DOHH2 (cell line): ENCODE data around the gene MOGAT2.
"Not testable (repeated sequence)": the region's sequence is repeated elsewhere in the genome, so short reads cannot be mapped to it uniquely, and the experiment has no call there.

ENCODE experiments used
- H3F3A ChIP-seq: fragments of 200-600 bp; sonication (generic), shearing (Covaris generic); 2 replicates; pipeline ENCODE4 v1.6.0; 2016; ENCODE audit warnings: antibody characterized with exemption, mild to moderate bottlenecking; ENCODE audit not compliant: control insufficient read depth, insufficient read depth
- H3K27ac ChIP-seq: fragments of 200-600 bp; sonication (generic); 2 replicates; pipeline ENCODE4 v1.5.1; 2014; ENCODE audit warnings: low read depth, mild to moderate bottlenecking, low read length, moderate library complexity
- H3K27me3 ChIP-seq: fragments of 200-600 bp; sonication (generic); 2 replicates; pipeline ENCODE4 v1.6.1; 2014; ENCODE audit warnings: mild to moderate bottlenecking, low read length, mixed read lengths; ENCODE audit not compliant: control insufficient read depth
- H3K36me3 ChIP-seq: fragments of 200-600 bp; sonication (generic); 2 replicates; pipeline ENCODE4 v1.6.1; 2014; ENCODE audit warnings: mild to moderate bottlenecking, low read length, moderate library complexity, mixed read lengths; ENCODE audit not compliant: control insufficient read depth
- H3K4me1 ChIP-seq: fragments of 200-600 bp; sonication (generic); 2 replicates; pipeline ENCODE4 v1.6.1; 2014; ENCODE audit warnings: mild to moderate bottlenecking, low read length, mixed read lengths; ENCODE audit not compliant: control insufficient read depth
- H3K4me2 ChIP-seq: fragments of 200-600 bp; sonication (generic); 2 replicates; pipeline ENCODE4 v1.6.0; 2014; ENCODE audit warnings: mild to moderate bottlenecking, low read length, moderate library complexity
- H3K4me3 ChIP-seq: fragments of 200-600 bp; sonication (generic); 2 replicates; pipeline ENCODE4 v1.5.1; 2014; ENCODE audit warnings: mild to moderate bottlenecking, low read length, mixed read lengths
- H3K79me2 ChIP-seq: fragments of 200-600 bp; sonication (generic); 2 replicates; pipeline ENCODE4 v1.6.1; 2014; ENCODE audit warnings: mild to moderate bottlenecking, low read length, mixed read lengths; ENCODE audit not compliant: control insufficient read depth
- H3K9me2 ChIP-seq: fragments of 200-600 bp; sonication (generic); replicated peaks from 2 replicates; pipeline ENCODE4 v1.6.1; 2014; ENCODE audit warnings: mild to moderate bottlenecking, low read length, mixed read lengths; ENCODE audit not compliant: control insufficient read depth
- H3K9me3 ChIP-seq: fragments of 200-600 bp; sonication (generic); 2 replicates; pipeline ENCODE4 v1.6.1; 2014; ENCODE audit warnings: antibody characterized with exemption, low read length, mixed read lengths; ENCODE audit not compliant: control insufficient read depth, insufficient read depth
- H4K20me1 ChIP-seq: fragments of 200-600 bp; sonication (generic); 2 replicates; pipeline ENCODE4 v1.6.0; 2014; ENCODE audit warnings: low read depth, mild to moderate bottlenecking, antibody characterized with exemption, low read length, moderate library complexity; ENCODE audit not compliant: control insufficient read depth, insufficient read depth
- CTCF ChIP-seq: fragments of 200-600 bp; sonication (generic); IDR thresholded peaks from one replicate; pipeline ENCODE4 v1.5.1; 2014; ENCODE audit warnings: antibody characterized with exemption, mild to moderate bottlenecking, low read depth, low read length; ENCODE audit not compliant: poor library complexity, severe bottlenecking
- EZH2phosphoT487 ChIP-seq: fragments of 200-600 bp; sonication (generic); IDR thresholded peaks from 2 replicates; pipeline ENCODE4 v1.6.1; 2017; ENCODE audit warnings: borderline replicate concordance, mild to moderate bottlenecking, antibody characterized with exemption, low read length, moderate library complexity, mixed read lengths

MOGAT2 gene

GRCh38 chr11:75745807-75746206, 28.2 kb downstream of the MOGAT2 start:
- Histone ChIP-seq H3K36me3 (no peaks in the 10 kb centered on the region), H3K9me2 (no peaks in the 10 kb centered on the region), H3K4me2 (no peak overlapping the region), H3K27me3 (peaks cover 31% of the 10 kb centered on the region), H3K4me3 (no peak overlapping the region), H3K27ac (no peak overlapping the region), H3K79me2 (no peaks in the 10 kb centered on the region), H3K9me3 (no peaks in the 10 kb centered on the region), H3F3A (no peaks in the 10 kb centered on the region), H4K20me1 (no peaks in the 10 kb centered on the region), H3K4me1 (no peaks in the 10 kb centered on the region)
- no peak for TF ChIP-seq EZH2phosphoT487
- TF ChIP-seq CTCF: no peak

GRCh38 chr11:75748729-75749273, 31.2 kb downstream of the MOGAT2 start:
- H3K27ac ChIP-seq, H3K4me2 ChIP-seq, H3K79me2 ChIP-seq, H3K4me1 ChIP-seq, H3K4me3 ChIP-seq, H4K20me1 ChIP-seq, H3K36me3 ChIP-seq, H3F3A ChIP-seq, H3K9me3 ChIP-seq, H3K9me2 ChIP-seq: not testable (repeated sequence)
- H3K27me3 ChIP-seq: peaks cover 22% of the 10 kb centered on the region

GRCh38 chr11:75754933-75755332, 37.3 kb downstream of the MOGAT2 start:
- not testable (repeated sequence) for H3K4me2 ChIP-seq, H3K4me3 ChIP-seq, H3K9me3 ChIP-seq, H3K79me2 ChIP-seq, H3K27me3 ChIP-seq, H3K27ac ChIP-seq, H3K9me2 ChIP-seq, H3K4me1 ChIP-seq, H3K36me3 ChIP-seq, H4K20me1 ChIP-seq, H3F3A ChIP-seq

GRCh38 chr11:75757651-75758050, 40.0 kb downstream of the MOGAT2 start:
- Histone ChIP-seq H3K4me1 (no peaks in the 10 kb centered on the region), H3K36me3 (no peaks in the 10 kb centered on the region), H3K79me2 (no peaks in the 10 kb centered on the region), H3K9me3 (no peaks in the 10 kb centered on the region), H3K4me2 (no peak overlapping the region), H3K4me3 (no peak overlapping the region), H4K20me1 (no peaks in the 10 kb centered on the region), H3K27ac (no peak overlapping the region), H3K27me3 (0 out of 2 replicates have a peak, but pooled peaks cover 3% of the 10 kb centered on the region), H3F3A (no peaks in the 10 kb centered on the region), H3K9me2 (no peaks in the 10 kb centered on the region)
- no peak for TF ChIP-seq EZH2phosphoT487
- TF ChIP-seq CTCF: no peak
